ENCODE results near the gene PRKG1. TPM values are rescaled to one million over a fixed set of nuclear protein-coding genes. Genes with fewer than 3 reads are reported as not detected.

PRKG1 gene
- total and polyA plus RNA-seq, 4 donors = 6.8 to 38.1 (median 15.4) TPM

- H3K36me3 ChIP-seq (ENCODE audit: control insufficient read depth, insufficient read depth, low read length) = no peaks in the 10 kb centered on the region
- H3K27ac ChIP-seq (ENCODE audit: low read depth, low read length) = no peak overlapping the region
- no peak overlapping the region for H3K4me3 ChIP-seq (ENCODE audit: low read depth, low read length)
- H3K4me1 ChIP-seq (ENCODE audit: control insufficient read depth, insufficient read depth, low read length) = no peaks in the 10 kb centered on the region
- H3K9me3 ChIP-seq (ENCODE audit: control insufficient read depth, insufficient read depth, low read length) = no peaks in the 10 kb centered on the region
- DNase-seq (ENCODE audit: low read depth in 4 of 6, low spot score in 6 of 6) = no peak
- H3K27me3 ChIP-seq (ENCODE audit: control insufficient read depth, insufficient read depth, low read length) = no peaks in the 10 kb centered on the region
- no CpG with 5 or more reads among the region's 1 CpG for WGBS (ENCODE audit: insufficient coverage)
Measured at GRCh38 chr10:52337225-52337624, 1262.9 kb downstream of the PRKG1 start.

GRCh38 chr10:52343439-52343838 lies 1269.2 kb downstream of the PRKG1 start:
- DNase-seq (ENCODE audit: low read depth in 4 of 6, low spot score in 6 of 6) = no peak

GRCh38 chr10:52346394-52347326 lies 1272.4 kb downstream of the PRKG1 start:
- DNase-seq (ENCODE audit: low read depth in 4 of 6, low spot score in 6 of 6) = no peak
- WGBS (ENCODE audit: insufficient coverage) = 95% methylated on average over 23 of the region's 27 CpGs

More at GRCh38 chr10:52343439-52343838, 1269.2 kb downstream of the PRKG1 start:
- Histone ChIP-seq H3K36me3 (ENCODE audit: control insufficient read depth, insufficient read depth, low read length) (peaks cover 2% of the 10 kb centered on the region), H3K9me3 (ENCODE audit: control insufficient read depth, insufficient read depth, low read length) (no peaks in the 10 kb centered on the region), H3K4me1 (ENCODE audit: control insufficient read depth, insufficient read depth, low read length) (no peaks in the 10 kb centered on the region), H3K4me3 (ENCODE audit: low read depth, low read length) (no peak overlapping the region), H3K27me3 (ENCODE audit: control insufficient read depth, insufficient read depth, low read length) (no peaks in the 10 kb centered on the region), H3K27ac (ENCODE audit: low read depth, low read length) (no peak overlapping the region)
- no CpG with 5 or more reads among the region's 4 CpGs for WGBS (ENCODE audit: insufficient coverage)

GRCh38 chr10:52347327-52347667 lies 1273.0 kb downstream of the PRKG1 start:
- Histone ChIP-seq H3K9me3 (ENCODE audit: control insufficient read depth, insufficient read depth, low read length) (no peaks in the 10 kb centered on the region), H3K36me3 (ENCODE audit: control insufficient read depth, insufficient read depth, low read length) (peaks cover 2% of the 10 kb centered on the region), H3K4me1 (ENCODE audit: control insufficient read depth, insufficient read depth, low read length) (no peaks in the 10 kb centered on the region), H3K27ac (ENCODE audit: low read depth, low read length) (no peak overlapping the region), H3K4me3 (ENCODE audit: low read depth, low read length) (no peak overlapping the region), H3K27me3 (ENCODE audit: control insufficient read depth, insufficient read depth, low read length) (no peaks in the 10 kb centered on the region)
- WGBS (ENCODE audit: insufficient coverage) = 94% methylated on average over 5 of the region's 5 CpGs
- no peak for DNase-seq (ENCODE audit: low read depth in 4 of 6, low spot score in 6 of 6)

More at GRCh38 chr10:52346394-52347326, 1272.4 kb downstream of the PRKG1 start:
- peaks cover 2% of the 10 kb centered on the region for H3K36me3 ChIP-seq (ENCODE audit: control insufficient read depth, insufficient read depth, low read length)
- no peaks in the 10 kb centered on the region for H3K9me3 ChIP-seq (ENCODE audit: control insufficient read depth, insufficient read depth, low read length)
- no peak overlapping the region for H3K4me3 ChIP-seq (ENCODE audit: low read depth, low read length)
- H3K27me3 ChIP-seq (ENCODE audit: control insufficient read depth, insufficient read depth, low read length) = no peaks in the 10 kb centered on the region
- no peak overlapping the region for H3K27ac ChIP-seq (ENCODE audit: low read depth, low read length)
- H3K4me1 ChIP-seq (ENCODE audit: control insufficient read depth, insufficient read depth, low read length) = no peaks in the 10 kb centered on the region

Small RNA genes within 50 kb of the gene (small RNA-seq; reads per million reads assigned to genes)
- gene MIR605 (ENCODE audit: low replicate concordance) = not detected

Other genes with a start within 250 kb of the PRKG1 start
- gene A1CF, start 188.9 kb upstream of the PRKG1 start, total RNA-seq = not detected
- under 1 TPM in 1 of 2 donors, not detected in 1; 0.06 TPM for gene A1CF, start 188.9 kb upstream of the PRKG1 start, polyA plus RNA-seq (ENCODE audit: insufficient read length in 2 of 2)